ENCODE measurements around the gene SLC22A23. TPM values are rescaled to one million over a fixed set of nuclear protein-coding genes. Genes with fewer than 3 reads are reported as not detected.

SLC22A23 gene
- total RNA-seq, 4 donors from 2014 or later = 16.6 to 21.8 (median 17.6) TPM

DNA sequence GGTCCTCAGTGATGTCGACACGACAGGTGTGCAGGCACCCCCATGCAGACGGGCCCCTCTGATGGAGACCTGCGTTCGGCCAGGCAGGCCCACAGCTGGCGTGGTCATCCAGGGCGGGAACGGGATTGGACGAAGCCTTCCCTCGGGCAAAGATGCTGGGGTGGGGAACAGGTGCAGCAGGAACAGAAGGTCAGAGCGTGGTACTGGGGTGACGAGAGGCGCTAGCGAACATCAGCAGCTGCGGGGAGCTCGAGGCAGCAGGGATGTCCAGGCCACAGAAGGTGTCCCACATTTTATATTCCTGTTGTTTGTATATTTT, 96.2 kb downstream of the SLC22A23 start:
- Histone ChIP-seq H3K9me3 (no peaks in the 10 kb centered on the region), H3K4me1 (peaks cover 14 to 28% of the 10 kb centered on the region in 2 donors), H3K27ac (no peak overlapping the region), H3K36me3 (no peaks in the 10 kb centered on the region), H3K4me3 (replicated peaks in 1 of 3) (no peak overlapping the region), H3K27me3 (no peaks in the 10 kb centered on the region)
- intact Hi-C loops (cut with DNase I) = no loop called here
- no peak for DNase-seq
- TF ChIP-seq, protein P1, sequence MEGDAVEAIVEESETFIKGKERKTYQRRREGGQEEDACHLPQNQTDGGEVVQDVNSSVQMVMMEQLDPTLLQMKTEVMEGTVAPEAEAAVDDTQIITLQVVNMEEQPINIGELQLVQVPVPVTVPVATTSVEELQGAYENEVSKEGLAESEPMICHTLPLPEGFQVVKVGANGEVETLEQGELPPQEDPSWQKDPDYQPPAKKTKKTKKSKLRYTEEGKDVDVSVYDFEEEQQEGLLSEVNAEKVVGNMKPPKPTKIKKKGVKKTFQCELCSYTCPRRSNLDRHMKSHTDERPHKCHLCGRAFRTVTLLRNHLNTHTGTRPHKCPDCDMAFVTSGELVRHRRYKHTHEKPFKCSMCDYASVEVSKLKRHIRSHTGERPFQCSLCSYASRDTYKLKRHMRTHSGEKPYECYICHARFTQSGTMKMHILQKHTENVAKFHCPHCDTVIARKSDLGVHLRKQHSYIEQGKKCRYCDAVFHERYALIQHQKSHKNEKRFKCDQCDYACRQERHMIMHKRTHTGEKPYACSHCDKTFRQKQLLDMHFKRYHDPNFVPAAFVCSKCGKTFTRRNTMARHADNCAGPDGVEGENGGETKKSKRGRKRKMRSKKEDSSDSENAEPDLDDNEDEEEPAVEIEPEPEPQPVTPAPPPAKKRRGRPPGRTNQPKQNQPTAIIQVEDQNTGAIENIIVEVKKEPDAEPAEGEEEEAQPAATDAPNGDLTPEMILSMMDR (IDR thresholded peaks at IDR 0.05) = no peak
- TF ChIP-seq POLR2A (IDR thresholded peaks at IDR 0.05) = no peak
- 94 to 98% methylated on average over 16 of the region's 16 CpGs for WGBS, 2 donors

DNA sequence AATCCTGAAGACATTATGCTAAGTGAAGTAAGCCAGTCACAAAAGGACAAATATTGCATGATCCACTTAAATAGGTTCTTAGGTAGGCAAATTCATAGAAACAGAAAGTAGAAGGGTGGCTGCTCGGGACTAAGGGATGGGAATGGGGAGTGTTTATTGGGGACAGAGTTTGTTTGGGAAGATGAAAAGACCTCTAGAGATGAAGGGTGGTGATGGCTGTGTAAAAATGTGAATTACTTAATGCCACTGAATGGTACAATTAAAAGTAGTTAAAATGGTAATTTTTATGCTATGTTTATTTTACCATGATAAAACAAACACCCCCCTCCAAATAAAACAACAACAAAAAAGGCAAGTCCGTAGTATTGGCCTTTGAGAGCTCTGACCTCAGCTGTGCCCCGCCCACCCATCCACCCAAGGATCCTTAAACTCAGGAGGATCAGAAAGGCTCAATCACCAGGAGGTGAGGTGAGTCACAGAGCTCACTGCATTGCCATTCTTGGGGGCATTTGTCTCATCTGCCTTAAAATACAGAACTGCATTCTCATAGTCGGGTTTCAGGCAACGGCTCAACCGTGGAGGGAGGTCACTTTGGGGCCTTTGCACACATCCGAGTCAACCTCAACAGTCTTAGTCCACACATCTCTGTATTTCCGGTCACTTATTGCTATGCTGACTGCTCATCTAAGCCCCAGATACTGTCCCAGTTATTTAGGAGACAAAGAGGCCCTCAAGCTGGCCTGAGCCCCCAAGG, 96.7 kb downstream of the SLC22A23 start:
- no peak overlapping the region for H3K4me3 ChIP-seq (replicated peaks in 1 of 3)
- no peaks in the 10 kb centered on the region for H3K9me3 ChIP-seq
- no peak for DNase-seq
- H3K27me3 ChIP-seq = no peaks in the 10 kb centered on the region
- H3K27ac ChIP-seq = no peak overlapping the region
- TF ChIP-seq POLR2A (IDR thresholded peaks at IDR 0.05) = no peak
- TF ChIP-seq, protein P1 (IDR thresholded peaks at IDR 0.05) = no peak
- H3K36me3 ChIP-seq = no peaks in the 10 kb centered on the region
- WGBS, 2 donors = 90 to 95% methylated on average over 8 of the region's 8 CpGs
- H3K4me1 ChIP-seq = peaks cover 19 to 32% of the 10 kb centered on the region in 2 donors
- intact Hi-C loops (cut with DNase I) = loop anchor here (10.0 kb wide), 1 partner anchor 95 kb away; the partner anchor contains the start of gene SLC22A23

DNA sequence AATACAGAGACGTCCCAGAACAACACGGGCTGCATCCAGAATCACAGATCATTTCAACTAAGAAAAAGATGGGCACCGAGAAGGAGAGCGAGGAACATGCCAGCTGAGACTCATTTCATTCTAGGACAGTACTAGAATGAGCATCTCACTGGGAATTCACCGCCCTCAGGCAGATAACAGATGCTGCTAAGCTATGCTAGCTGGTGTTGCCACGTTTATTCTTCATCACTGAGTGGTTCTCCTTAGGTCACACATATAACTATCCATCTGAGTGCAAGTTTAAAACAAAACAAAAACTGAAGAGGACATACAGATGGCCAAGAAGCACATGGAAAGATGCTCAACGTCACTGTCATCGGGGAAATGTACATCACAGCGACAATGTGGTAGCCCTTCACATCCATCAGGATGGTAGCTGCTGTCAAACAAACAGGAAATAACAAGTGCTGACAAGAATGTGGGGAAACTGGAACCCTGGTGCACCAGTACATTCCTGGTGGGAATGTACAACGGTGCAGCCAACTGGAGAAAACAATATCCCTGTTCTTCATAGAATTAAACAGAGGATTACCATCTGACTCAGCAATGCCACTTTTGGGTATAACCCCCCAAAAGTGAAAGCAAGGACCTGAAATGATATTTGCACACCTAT, 97.6 kb downstream of the SLC22A23 start:
- H3K4me3 ChIP-seq (replicated peaks in 1 of 3) = no peak overlapping the region
- intact Hi-C loops (cut with DNase I) = loop anchor here (10.0 kb wide), 1 partner anchor 96 kb away; the partner anchor contains the start of gene SLC22A23
- no peaks in the 10 kb centered on the region for H3K27me3 ChIP-seq
- no peaks in the 10 kb centered on the region for H3K36me3 ChIP-seq
- no peak for TF ChIP-seq POLR2A (IDR thresholded peaks at IDR 0.05)
- TF ChIP-seq, protein P1 (IDR thresholded peaks at IDR 0.05) = no peak
- H3K4me1 ChIP-seq = peaks cover 29 to 41% of the 10 kb centered on the region in 2 donors
- H3K9me3 ChIP-seq = no peaks in the 10 kb centered on the region
- H3K27ac ChIP-seq = no peak overlapping the region
- no peak for DNase-seq
- WGBS, 2 donors = 69 to 72% methylated on average over 10 of the region's 10 CpGs

DNA sequence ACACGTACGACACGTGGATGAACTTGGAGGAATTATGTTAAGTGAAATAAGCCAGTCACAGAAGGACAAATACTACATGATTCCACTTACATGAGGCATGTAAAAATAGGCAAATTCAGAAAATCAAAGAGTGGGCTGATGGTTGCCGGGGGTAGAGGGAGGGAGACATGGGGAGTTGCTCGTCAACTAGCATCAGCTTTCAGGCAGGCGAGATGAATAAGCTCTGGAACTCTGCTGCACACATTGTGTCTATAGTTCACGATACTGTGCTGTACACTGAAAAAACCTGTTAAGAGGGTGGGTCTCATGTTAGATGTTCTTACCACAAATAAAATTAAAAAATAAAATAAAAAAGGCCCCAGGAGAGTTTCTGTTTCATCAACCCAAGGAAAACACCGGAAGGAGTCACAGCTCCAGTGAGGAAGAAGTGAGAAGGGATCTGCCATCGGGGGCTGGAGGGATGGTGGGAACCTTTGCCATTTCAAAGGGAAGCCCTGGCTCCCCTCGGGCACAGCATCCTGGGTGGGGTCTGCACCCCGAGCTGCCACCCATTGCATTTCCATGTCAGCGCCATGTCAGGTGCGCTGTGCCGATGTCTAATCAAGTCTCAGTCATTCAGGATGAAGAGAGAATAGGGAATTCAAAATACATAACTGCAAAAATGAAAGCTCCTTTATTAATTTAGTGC, 98.3 kb downstream of the SLC22A23 start:
- intact Hi-C loops (cut with DNase I) = loop anchor here (10.0 kb wide), 1 partner anchor 96 kb away; the partner anchor contains the start of gene SLC22A23
- Histone ChIP-seq H3K9me3 (no peaks in the 10 kb centered on the region), H3K4me1 (peaks cover 28 to 41% of the 10 kb centered on the region in 2 donors), H3K36me3 (no peaks in the 10 kb centered on the region), H3K27ac (no peak overlapping the region), H3K4me3 (replicated peaks in 1 of 3) (no peak overlapping the region), H3K27me3 (no peaks in the 10 kb centered on the region)
- TF ChIP-seq, protein P1 (IDR thresholded peaks at IDR 0.05) = no peak
- no peak for TF ChIP-seq POLR2A (IDR thresholded peaks at IDR 0.05)
- WGBS, 2 donors = 90 to 94% methylated on average over 14 of the region's 14 CpGs
- DNase-seq = no peak
